ENCODE measurements around the gene RFC5. TPM values are rescaled to one million over a fixed set of nuclear protein-coding genes. Genes with fewer than 3 reads are reported as not detected.

Gene RFC5
- total RNA-seq, 1 experiment from 2014 or later: 100 TPM

DNA sequence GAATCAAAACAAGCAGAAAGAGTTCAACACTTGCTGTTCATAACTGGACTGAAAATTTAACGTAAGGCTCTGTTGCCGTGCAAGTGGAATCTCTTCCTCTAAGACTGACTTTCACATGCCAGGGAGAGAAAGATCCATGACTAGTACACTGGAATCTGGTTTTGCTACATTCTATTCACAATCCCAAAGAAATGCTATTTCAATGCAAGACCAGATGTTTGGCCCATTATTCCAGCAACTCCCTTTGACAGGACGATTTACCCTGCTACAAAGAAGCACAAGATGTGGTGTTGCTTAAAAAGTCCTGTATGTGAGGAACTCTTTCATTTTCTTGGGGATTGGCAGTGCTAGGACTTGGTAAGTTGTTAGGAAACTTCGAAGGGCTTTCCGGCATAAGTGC, 17.4 kb downstream of the RFC5 start:
- Histone ChIP-seq H3K27me3 (ENCODE audit: low read length) (no peaks in the 10 kb centered on the region), H2AFZ (ENCODE audit: low read length) (no peak overlapping the region), H3K4me1 (ENCODE audit: insufficient read depth, low read length) (peaks cover 36% of the 10 kb centered on the region), H3K4me3 (ENCODE audit: low read length) (no peak overlapping the region), H3K36me3 (ENCODE audit: low read depth, low read length) (peaks cover 72% of the 10 kb centered on the region), H3K4me2 (ENCODE audit: low read length) (0 out of 2 replicates have a peak overlapping the region, but pooled peaks have one; percentile 20), H3K9ac (ENCODE audit: low read length) (no peak overlapping the region; the same call in 1 of the 2 replicates), H3K9me2 (replicated peaks; ENCODE audit: low read length) (no peaks in the 10 kb centered on the region), H3K79me2 (ENCODE audit: low read length) (no peaks in the 10 kb centered on the region), H4K20me1 (ENCODE audit: low read length) (no peaks in the 10 kb centered on the region), H3K9me3 (ENCODE audit: low read length) (no peaks in the 10 kb centered on the region), H3F3A (ENCODE audit: low read length, unreplicated experiment) (no peaks in the 10 kb centered on the region), H3K27ac (ENCODE audit: low read length) (peak overlapping the region; percentile 48)
- intact Hi-C loops (cut with micrococcal nuclease): loop anchor here (5.0 kb wide), 1 partner anchor 67 kb away; the partner anchor contains the start of gene KSR2
- BruUV-seq (replicated peaks): no TSS peak
- ATAC-seq: no peak
- DNase-seq: peak; percentile 35
- ChIA-PET CTCF (interaction anchor here (0.6 to 2.3 kb wide), 2 partner anchors 18 to 159 kb away, joined by 8 to 31 read pairs; no protein-coding TSS in a partner anchor), POLR2A (ENCODE audit: unreplicated experiment) (no interaction called here)
- TF ChIP-seq, protein P1, sequence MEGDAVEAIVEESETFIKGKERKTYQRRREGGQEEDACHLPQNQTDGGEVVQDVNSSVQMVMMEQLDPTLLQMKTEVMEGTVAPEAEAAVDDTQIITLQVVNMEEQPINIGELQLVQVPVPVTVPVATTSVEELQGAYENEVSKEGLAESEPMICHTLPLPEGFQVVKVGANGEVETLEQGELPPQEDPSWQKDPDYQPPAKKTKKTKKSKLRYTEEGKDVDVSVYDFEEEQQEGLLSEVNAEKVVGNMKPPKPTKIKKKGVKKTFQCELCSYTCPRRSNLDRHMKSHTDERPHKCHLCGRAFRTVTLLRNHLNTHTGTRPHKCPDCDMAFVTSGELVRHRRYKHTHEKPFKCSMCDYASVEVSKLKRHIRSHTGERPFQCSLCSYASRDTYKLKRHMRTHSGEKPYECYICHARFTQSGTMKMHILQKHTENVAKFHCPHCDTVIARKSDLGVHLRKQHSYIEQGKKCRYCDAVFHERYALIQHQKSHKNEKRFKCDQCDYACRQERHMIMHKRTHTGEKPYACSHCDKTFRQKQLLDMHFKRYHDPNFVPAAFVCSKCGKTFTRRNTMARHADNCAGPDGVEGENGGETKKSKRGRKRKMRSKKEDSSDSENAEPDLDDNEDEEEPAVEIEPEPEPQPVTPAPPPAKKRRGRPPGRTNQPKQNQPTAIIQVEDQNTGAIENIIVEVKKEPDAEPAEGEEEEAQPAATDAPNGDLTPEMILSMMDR (conservative IDR thresholded peaks at IDR 0.05; ENCODE audit: low read depth, low read length): no peak
- TF ChIP-seq EZH2phosphoT487 (IDR thresholded peaks at IDR 0.05; ENCODE audit: borderline replicate concordance, low read length) (no peak), EZH2 (IDR thresholded peaks at IDR 0.05; ENCODE audit: low read length, unreplicated experiment) (no peak)

DNA sequence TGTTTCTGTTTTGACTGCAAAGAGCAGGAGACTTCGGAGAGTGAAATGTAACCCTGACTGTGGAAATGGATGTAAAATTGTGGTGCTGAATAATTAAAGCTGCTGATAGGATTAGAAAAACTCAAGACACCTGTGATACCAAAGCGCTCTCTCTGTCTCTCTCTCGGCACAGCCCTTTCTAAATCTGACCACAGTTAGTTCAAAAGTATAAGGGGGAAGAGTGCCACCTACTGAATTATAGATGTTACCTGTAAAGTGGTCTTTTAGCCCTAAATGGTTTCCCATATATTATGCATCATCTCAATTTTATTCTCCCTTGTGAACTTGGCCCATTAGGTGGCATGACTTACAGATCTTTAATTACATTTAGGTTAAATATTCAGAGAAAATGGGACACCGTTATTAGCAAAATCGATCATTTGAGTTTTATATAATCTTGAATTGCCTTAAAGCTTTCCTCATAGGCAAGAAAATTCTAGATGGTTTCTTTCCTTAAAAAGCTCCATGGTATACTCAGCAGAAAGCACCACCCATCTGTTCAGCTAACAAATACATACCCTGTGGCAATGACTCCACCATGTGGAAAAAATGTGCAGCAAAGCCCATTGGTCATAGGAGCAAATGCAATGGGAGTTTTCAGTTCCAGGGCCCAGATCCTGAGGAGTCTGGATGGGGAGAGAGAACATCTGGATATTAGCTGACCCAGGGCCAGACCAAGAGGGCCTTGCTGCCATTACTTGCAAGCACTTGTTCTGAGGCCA, 18.1 kb downstream of the RFC5 start:
- no peaks in the 10 kb centered on the region for H4K20me1 ChIP-seq (ENCODE audit: low read length)
- intact Hi-C loops (cut with micrococcal nuclease): loop anchor here (1.0 to 5.0 kb wide), 3 partner anchors 18 to 159 kb away; partner anchors contain the start of gene KSR2
- 0 out of 2 replicates have a peak overlapping the region, but pooled peaks have one; percentile 48 for H3K27ac ChIP-seq (ENCODE audit: low read length)
- H3K4me3 ChIP-seq (ENCODE audit: low read length): no peak overlapping the region
- H3K79me2 ChIP-seq (ENCODE audit: low read length): no peaks in the 10 kb centered on the region
- H3K9ac ChIP-seq (ENCODE audit: low read length): no peak overlapping the region
- H3K9me2 ChIP-seq (replicated peaks; ENCODE audit: low read length): no peaks in the 10 kb centered on the region
- H3F3A ChIP-seq (ENCODE audit: low read length, unreplicated experiment): no peaks in the 10 kb centered on the region
- peaks cover 71% of the 10 kb centered on the region for H3K36me3 ChIP-seq (ENCODE audit: low read depth, low read length)
- CTCF ChIA-PET: interaction anchor here (0.6 to 2.3 kb wide), 6 partner anchors 22 to 181 kb away, joined by 3 to 31 read pairs (median 4); no protein-coding TSS in a partner anchor
- peaks cover 36% of the 10 kb centered on the region for H3K4me1 ChIP-seq (ENCODE audit: insufficient read depth, low read length)
- POLR2A ChIA-PET (ENCODE audit: unreplicated experiment): no interaction called here
- H3K27me3 ChIP-seq (ENCODE audit: low read length): no peaks in the 10 kb centered on the region
- no peak overlapping the region for H3K4me2 ChIP-seq (ENCODE audit: low read length)
- peak; percentile 80 for ATAC-seq
- no peaks in the 10 kb centered on the region for H3K9me3 ChIP-seq (ENCODE audit: low read length)
- DNase-seq: peak; percentile 75
- TF ChIP-seq, protein P1 (conservative IDR thresholded peaks at IDR 0.05; ENCODE audit: low read depth, low read length): peak; percentile 78
- no peak for TF ChIP-seq EZH2 (IDR thresholded peaks at IDR 0.05; ENCODE audit: low read length, unreplicated experiment)
- TF ChIP-seq EZH2phosphoT487 (IDR thresholded peaks at IDR 0.05; ENCODE audit: borderline replicate concordance, low read length): no peak
- BruUV-seq (replicated peaks): no TSS peak
- H2AFZ ChIP-seq (ENCODE audit: low read length): no peak overlapping the region

All from PC-3 (cell line).